A673 (cell line): ENCODE data around the gene ISOC2.

Experiments used
- CTCF ChIP-seq: fragments of 300-800, 200-600 bp; sonication (generic); conservative IDR thresholded peaks from 2 replicates; pipeline ENCODE4 v1.5.1; 2017; ENCODE audit warnings: low read depth, mild to moderate bottlenecking, antibody characterized with exemption, low read length, moderate library complexity, mixed read lengths
- EZH2 ChIP-seq: fragments of 200-600 bp; sonication (generic); IDR thresholded peaks from 2 replicates; pipeline ENCODE4 v1.6.1; 2017; ENCODE audit warnings: borderline replicate concordance, low read depth, mild to moderate bottlenecking, mixed read lengths, antibody characterized with exemption, low read length; ENCODE audit not compliant: poor library complexity, severe bottlenecking

- TF ChIP-seq CTCF (no peak), EZH2 (no peak)
Measured at GRCh38 chr19:55485439-55486011, 24.1 kb upstream of the ISOC2 start.
